A673 (cell line): ENCODE data around the gene MAL.

Experiments used
- EZH2 ChIP-seq: fragments of 200-600 bp; sonication (generic); IDR thresholded peaks from 2 replicates; pipeline ENCODE4 v1.6.1; 2017; ENCODE audit warnings: borderline replicate concordance, low read depth, mild to moderate bottlenecking, mixed read lengths, antibody characterized with exemption, low read length; ENCODE audit not compliant: poor library complexity, severe bottlenecking
- TF ChIP-seq, protein P1 (sequence below): fragments of 300-800, 200-600 bp; sonication (generic); conservative IDR thresholded peaks from 2 replicates; pipeline ENCODE4 v1.5.1; 2017; ENCODE audit warnings: low read depth, mild to moderate bottlenecking, antibody characterized with exemption, low read length, moderate library complexity, mixed read lengths

DNA sequence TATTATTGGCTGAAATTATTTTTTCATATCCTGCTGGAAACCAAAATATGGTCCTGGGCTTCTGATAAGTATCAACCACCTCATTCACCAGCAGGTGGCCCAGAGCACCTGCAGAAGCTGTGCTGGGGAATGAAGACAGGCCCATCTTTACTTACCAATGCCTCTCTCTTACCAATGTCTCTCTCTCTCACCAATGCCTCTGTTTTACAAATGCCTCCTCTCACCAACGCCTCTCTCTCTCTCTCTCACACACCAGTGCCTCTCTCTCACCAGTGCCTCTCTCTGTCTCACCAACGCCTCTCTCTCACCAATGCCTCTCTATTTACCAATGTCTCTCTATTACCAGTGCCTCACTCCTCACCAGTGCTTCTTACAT is 2.3 kb upstream of the MAL start:
- TF ChIP-seq, protein P1, sequence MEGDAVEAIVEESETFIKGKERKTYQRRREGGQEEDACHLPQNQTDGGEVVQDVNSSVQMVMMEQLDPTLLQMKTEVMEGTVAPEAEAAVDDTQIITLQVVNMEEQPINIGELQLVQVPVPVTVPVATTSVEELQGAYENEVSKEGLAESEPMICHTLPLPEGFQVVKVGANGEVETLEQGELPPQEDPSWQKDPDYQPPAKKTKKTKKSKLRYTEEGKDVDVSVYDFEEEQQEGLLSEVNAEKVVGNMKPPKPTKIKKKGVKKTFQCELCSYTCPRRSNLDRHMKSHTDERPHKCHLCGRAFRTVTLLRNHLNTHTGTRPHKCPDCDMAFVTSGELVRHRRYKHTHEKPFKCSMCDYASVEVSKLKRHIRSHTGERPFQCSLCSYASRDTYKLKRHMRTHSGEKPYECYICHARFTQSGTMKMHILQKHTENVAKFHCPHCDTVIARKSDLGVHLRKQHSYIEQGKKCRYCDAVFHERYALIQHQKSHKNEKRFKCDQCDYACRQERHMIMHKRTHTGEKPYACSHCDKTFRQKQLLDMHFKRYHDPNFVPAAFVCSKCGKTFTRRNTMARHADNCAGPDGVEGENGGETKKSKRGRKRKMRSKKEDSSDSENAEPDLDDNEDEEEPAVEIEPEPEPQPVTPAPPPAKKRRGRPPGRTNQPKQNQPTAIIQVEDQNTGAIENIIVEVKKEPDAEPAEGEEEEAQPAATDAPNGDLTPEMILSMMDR = no peak
- no peak for TF ChIP-seq EZH2
